Mesenteric fat pad (tissue), 1 donor: ENCODE data around the gene KIF9. TPM values are rescaled to one million over a fixed set of nuclear protein-coding genes. Genes with fewer than 3 reads are reported as not detected.
"Not testable (repeated sequence)": the region's sequence is repeated elsewhere in the genome, so short reads cannot be mapped to it uniquely, and the experiment has no call there.

Experiments
- DNase-seq: peaks from one replicate; pipeline ENCODE4 v3.0.0-alpha.2; 2020; ENCODE audit warnings: low spot score
- total RNA-seq: library from RNA; stranded (reverse); fragmentation: NEBNext Ultra II Directional; extraction: Animal tissue kit (Norgen Biotek cat#: 25700); gene quantifications from one replicate; pipeline ENCODE4 v1.2.1, GENCODE V29; 2021
- donor health status: DM: yes; HTN: yes; CAD: no.

The KIF9 gene
- total RNA-seq, 1 donor from 2014 or later = 4.9 TPM

DNA sequence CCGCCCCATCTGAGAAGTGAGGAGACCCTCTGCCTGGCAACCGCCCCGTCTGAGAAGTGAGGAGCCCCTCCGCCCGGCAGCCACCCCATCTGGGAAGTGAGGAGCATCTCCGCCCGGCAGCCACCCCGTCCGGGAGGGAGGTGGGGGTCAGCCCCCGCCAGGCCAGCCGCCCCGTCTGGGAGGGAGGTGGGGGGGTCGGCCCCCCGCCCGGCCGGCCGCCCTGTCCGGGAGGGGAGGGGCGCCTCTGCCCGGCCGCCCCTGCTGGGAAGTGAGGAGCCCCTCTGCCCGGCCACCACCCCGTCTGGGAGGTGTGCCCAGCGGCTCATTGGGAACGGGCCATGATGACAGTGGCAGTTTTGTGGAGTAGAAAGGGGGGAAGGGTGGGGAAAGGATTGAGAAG is 26.3 kb downstream of the KIF9 start:
- DNase-seq = not testable (repeated sequence)

GRCh38 chr3:47251689-47252088 is 30.9 kb downstream of the KIF9 start:
- no peak for DNase-seq

GRCh38 chr3:47251085-47251484 is 31.5 kb downstream of the KIF9 start:
- DNase-seq = not testable (repeated sequence)

DNA sequence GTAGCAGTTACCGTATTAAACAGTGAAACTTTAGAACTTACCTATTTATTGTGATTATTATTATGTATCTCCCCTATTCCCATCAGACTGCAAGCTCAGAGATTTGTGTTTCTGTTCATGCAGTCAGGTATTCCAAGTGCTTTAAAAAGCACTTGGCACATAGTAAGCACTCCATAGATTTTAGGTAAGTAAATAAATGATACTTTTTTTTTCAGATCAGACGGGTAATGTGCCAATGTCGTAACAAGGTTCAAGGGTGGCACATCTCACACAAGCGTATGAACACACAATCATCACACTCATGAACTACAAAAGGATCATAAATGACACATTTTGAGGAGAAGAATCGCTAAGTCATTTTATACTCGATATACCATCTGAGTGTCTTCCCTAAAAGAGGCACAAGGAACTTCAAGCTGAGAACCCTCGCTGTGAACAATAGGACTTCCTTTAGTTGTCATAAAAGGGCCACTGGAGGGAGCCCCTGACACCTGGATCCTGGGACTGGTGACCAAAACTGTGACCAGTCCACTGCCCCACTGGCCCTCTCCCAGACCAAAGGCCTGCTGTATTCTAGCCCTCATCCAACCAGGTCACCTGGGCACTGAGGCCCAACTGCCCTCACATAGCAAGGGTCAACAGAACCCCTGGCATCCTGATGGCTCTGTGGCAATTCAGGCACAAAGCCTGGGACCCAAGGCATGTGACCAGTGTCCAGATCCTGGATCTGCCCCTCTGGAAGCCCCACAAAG is 32.1 kb downstream of the KIF9 start:
- DNase-seq = no peak

DNA sequence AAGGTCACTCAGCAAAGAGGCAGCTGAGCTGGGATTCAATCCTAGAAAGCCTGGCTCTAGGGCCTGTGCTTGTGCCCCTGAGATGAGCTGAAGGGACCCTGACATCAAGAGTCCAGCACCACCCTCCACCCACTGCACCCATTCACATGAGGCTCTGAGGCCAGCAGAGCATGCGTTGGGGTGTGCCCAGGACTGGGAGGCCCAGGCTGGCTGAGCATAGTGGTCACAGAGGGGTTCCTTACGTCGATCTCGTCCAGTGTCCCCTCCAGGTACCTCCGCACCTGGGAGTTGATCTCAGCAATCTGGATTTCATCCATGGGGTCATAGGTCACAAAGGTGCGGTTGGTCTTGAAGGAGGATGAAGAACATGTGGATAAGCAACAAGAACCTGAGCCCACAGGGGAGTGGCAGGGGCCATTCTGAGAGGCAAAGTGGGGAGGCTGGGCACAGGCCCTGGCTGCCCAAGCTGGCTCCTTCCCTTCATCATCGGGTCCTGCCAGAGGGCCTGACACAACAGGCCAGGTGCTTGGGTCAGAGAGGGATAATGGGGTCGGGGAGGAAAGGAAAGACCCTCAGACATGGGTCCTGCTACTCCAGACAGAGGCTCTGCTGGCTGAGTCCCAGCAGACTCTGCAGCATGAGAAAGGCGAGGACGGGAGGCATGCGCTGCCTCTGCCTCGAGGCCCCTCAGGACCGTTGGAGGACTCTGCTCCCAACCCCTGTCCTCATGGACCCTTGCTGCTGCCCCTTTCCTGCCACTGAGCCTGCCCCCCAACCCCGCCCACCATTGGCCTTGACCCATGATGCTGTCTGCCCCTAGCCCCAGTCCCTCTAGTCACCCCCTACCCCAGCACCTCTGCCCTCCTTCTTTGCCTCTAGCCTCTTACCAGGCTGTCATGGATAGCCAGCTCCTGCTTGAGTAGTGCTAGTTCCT is 35.2 kb downstream of the KIF9 start:
- DNase-seq = no peak

DNA sequence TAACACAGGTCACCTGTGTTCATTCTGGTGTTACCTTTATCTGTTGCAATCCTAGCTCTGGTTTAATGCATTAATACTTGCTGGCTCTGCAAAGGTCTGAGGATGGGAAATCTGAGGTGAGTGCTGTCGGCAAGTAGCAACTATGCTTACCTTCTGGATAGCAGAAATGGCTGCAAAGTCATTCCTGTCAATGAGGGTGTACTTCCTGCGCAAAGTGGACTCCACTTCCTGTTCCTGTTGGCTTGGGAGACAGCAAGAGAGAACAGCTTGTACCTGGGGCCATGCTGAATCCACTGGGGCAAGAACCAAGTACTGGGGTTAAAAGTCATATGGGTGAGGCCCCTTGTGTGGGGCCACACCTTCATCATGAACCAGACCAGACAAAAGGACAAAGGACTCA is 37.3 kb downstream of the KIF9 start:
- no peak for DNase-seq

- no peak for DNase-seq
These were observed 38.0 kb downstream of the KIF9 start for GRCh38 chr3:47244531-47245100.

DNA sequence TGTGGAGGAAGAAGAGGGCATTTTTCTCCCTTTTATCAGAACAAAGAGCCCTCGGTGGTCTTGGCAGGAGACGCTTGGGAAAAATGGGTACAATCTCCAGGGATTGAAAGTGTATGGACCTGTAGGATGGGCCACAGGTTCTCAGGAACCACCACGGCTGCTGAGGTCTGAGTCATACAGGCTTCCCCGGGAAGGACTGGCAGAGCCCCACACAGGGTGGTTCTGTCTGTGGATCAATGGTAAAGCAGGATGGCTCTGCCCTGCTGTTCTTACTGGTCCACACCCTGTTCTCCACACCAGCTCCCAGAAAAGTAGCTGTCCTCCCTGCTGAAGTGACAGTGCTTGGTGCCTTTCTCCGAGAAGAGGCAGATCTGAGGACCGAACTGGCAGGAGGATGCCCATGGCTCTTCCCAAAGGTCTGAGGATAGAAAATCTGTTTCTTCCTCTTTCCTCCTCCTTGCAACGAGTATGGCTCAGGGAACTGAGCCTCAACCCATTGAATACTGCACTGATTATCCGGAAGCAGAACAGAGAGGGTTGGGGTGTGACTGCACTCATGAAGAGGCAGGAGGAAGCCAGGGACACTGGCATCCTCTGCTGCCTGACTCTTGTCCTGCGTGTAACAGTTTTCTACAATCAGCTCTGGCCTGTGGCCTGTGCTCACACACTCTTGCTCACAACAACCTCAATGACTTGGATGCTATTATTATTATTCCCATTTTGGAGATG is 39.0 kb downstream of the KIF9 start:
- DNase-seq = no peak

DNA sequence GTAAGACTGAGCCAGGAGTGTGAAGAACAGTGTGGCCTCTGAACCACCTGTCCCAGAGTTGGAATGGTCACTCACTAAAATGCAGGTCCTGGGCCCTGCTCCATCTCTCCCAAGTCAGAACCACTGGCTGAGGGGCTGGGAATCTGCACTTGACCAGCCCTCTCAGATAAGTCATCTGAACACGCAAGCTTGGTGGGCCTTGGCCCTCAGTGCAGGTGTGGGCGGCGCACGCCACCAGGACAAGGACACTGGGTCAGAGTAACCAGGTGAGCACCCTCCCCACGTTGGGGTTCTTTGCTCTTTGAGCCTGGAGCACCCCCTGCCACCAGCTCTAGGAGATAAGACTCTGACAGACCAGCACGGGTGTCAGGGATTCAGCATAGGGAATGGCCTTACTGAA is 42.7 kb downstream of the KIF9 start:
- peak; percentile 83 for DNase-seq

- DNase-seq = no peak
These were observed 44.6 kb downstream of the KIF9 start for GRCh38 chr3:47238017-47238416.

- DNase-seq = no peak
These were observed 54.5 kb downstream of the KIF9 start for GRCh38 chr3:47228088-47228487.

GRCh38 chr3:47227678-47228077 is 54.9 kb downstream of the KIF9 start:
- DNase-seq = no peak

DNA sequence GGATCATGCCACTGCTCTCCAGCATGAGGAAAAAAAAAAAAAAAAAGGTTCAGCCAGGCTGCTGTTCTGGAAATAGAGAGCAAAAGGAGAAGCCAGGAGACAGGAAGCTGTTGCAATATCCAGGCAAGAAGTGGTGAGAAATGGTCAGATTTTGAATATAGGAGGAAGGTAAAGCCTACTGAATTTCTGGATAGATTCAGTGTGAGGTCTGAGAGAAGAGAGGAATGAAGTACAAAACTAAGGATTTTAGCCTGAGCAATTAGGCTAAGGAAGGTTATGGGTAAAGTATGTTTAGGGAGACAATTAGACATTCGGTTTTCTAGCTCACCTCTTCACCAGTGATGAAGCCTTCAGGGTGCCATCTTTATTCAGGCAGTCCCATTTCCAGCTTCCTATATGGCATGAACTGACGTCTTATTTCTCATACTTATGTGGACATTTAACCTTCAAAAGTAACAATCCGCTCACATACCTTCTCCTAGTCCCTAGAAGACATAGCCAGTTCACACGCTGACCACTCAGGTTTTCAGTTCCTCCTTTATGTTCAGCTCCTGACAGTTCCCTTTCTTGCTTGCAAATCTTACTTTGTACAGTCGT is 57.2 kb downstream of the KIF9 start:
- DNase-seq = no peak

GRCh38 chr3:47223755-47224154 is 58.8 kb downstream of the KIF9 start:
- DNase-seq = no peak

GRCh38 chr3:47221798-47222197 is 60.8 kb downstream of the KIF9 start:
- DNase-seq = no peak

DNA sequence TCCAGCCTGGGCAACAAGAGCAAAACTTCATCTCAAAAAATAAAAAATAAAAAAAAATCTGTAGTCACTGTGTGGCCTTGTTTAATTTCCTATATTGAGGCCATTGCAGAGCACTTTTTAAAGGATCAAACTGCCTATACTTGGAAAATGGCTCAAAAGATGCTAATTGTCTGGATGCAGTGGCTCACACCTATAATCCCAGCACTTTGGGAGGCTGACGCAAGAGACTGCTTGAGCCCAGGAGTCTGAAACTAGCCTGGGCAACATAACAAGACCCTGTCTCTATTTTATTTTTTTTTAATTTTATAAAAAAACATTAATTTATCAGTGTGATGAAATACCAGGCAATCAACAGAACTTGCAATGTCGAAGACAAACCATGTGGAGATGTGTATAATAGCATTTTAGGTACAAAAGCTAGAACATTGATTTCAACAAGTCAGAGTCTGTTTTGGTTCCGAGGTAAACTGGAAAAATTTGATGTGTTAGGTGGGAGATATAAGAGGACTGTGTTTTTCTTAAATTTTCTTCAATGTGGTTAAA is 71.7 kb downstream of the KIF9 start:
- no peak for DNase-seq

DNA sequence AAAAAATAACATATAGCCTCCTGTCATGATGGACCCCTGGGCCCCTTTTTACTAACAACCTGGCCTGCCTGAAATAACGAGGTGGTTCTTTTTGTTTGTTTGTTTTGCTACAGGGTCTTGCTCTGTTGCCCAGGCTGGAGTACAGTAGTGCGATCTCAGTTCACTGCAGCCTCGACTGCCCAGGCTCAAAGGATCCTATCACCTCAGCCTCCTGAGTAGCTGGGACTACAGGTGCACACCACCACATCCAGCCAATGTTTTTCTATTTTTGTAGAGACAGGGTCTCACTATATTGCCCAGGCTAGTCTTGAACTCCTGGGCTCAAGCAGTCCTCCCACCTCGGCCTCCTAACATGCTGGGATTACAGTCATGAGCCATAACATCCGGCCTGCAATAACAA is 76.6 kb downstream of the KIF9 start:
- DNase-seq = not testable (repeated sequence)

DNA sequence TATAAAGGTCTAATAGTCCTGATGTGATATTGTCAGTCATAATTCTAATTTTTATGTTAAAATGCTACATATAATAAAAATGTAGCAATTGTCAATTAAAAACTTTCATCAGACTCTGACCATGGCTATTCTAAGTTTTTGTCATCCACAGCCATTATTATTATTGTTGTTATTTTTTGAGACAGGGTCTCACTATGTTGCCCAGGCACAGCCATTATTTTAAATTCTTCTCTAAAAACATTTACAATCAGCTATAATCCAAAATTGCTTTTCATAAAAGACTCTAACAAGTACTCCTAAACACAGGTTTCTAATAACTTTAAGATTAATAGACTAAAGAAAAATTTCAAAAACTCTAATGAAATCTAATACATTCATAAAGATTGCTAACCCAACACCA is 77.7 kb downstream of the KIF9 start:
- DNase-seq = no peak

- DNase-seq = no peak
These were observed 80.1 kb downstream of the KIF9 start for GRCh38 chr3:47202542-47202941.

GRCh38 chr3:47197287-47197686 is 85.3 kb downstream of the KIF9 start:
- no peak for DNase-seq

GRCh38 chr3:47194994-47195393 is 87.6 kb downstream of the KIF9 start:
- DNase-seq = no peak
